GM12878 (cell line): ENCODE measurements around the gene PREX1. TPM values are rescaled to one million over a fixed set of nuclear protein-coding genes. Genes with fewer than 3 reads are reported as not detected.

ENCODE experiments used
- ATAC-seq: fragments of 200-7000 bp; cut with Tn5 transposase; 3 replicates; pipeline ENCODE4 v1.9.1; 2020; ENCODE audit warnings: mild to moderate bottlenecking, moderate library complexity
- BruUV-seq: library from RNA; stranded (reverse); fragments of 400-500 nt; replicated peaks from 2 replicates; lab custom pipeline; 2021; lab: Mats Ljungman, UMichigan
- CTCF ChIA-PET: fragments of 300-600 bp; sonication (Branson Sonifier 250); formaldehyde crosslinking; extraction: SDS; loops from one replicate; lab custom pipeline; 2021; ENCODE audit warnings: inconsistent platforms; lab: Yijun Ruan, JAX
- POLR2A ChIA-PET: fragments of 350-600 bp; formaldehyde crosslinking; extraction: SDS; loops from one replicate; lab custom pipeline; 2021; ENCODE audit warnings: inconsistent platforms; lab: Charles Lee
- RAD21 ChIA-PET: fragments of 300-600 bp; sonication (Branson Sonifier 250); formaldehyde crosslinking; loops from one replicate; lab custom pipeline; 2023; ENCODE audit warnings: antibody characterized with exemption; ENCODE audit not compliant: unreplicated experiment; lab: Charles Lee
- SMC1A ChIA-PET: fragments of 300-600 bp; sonication (Branson Sonifier 250); formaldehyde crosslinking; loops from one replicate; lab custom pipeline; 2023; ENCODE audit not compliant: unreplicated experiment, uncharacterized antibody; lab: Charles Lee
- DNase-seq: peaks from one replicate; pipeline ENCODE4 v3.0.0-alpha.2; 2011; ENCODE audit warnings: low read depth, low spot score
- FAIRE-seq: peaks from 3 replicates; lab custom pipeline; 2011; peaks lifted over from hg19 to GRCh38; lab: Jason Lieb, UNC
- H2AFZ ChIP-seq: 2 replicates; pipeline ENCODE4 v1.6.0; 2011; ENCODE audit warnings: low read depth, low read length, control low read depth; ENCODE audit not compliant: control insufficient read depth
- H3K27ac ChIP-seq: 2 replicates; pipeline ENCODE4 v1.5.1; 2011; ENCODE audit warnings: control low read depth; ENCODE audit not compliant: control insufficient read depth, insufficient read depth
- H3K27me3 ChIP-seq, 2 experiments: replicated peaks in 1 of 2; 2 replicates each; pipeline versions ENCODE4 v1.6.0 to v1.6.1; 2011; ENCODE audit warnings: low read length in 1 of 2; ENCODE audit not compliant: control insufficient read depth in 2 of 2, insufficient read depth in 2 of 2
- H3K36me3 ChIP-seq, 2 experiments: 2 replicates each; pipeline ENCODE4 v1.5.1; 2011; ENCODE audit warnings: low read length in 1 of 2; ENCODE audit not compliant: control insufficient read depth in 2 of 2, insufficient read depth in 2 of 2
- H3K4me1 ChIP-seq: 2 replicates; pipeline ENCODE4 v1.6.1; 2011; ENCODE audit warnings: mild to moderate bottlenecking, low read length, moderate library complexity, mixed read lengths; ENCODE audit not compliant: control insufficient read depth, insufficient read depth
- H3K4me2 ChIP-seq: 2 replicates; pipeline ENCODE4 v1.6.0; 2011; ENCODE audit warnings: control low read depth; ENCODE audit not compliant: control insufficient read depth, insufficient read depth
- H3K4me3 ChIP-seq: fragments of 200-600 bp; sonication (generic); 2 replicates; pipeline ENCODE4 v1.5.1; 2016
- H3K79me2 ChIP-seq: 2 replicates; pipeline ENCODE4 v1.6.0; 2011; ENCODE audit warnings: low read length; ENCODE audit not compliant: control insufficient read depth, insufficient read depth
- H3K9ac ChIP-seq: 2 replicates; pipeline ENCODE4 v1.8.0; 2011; ENCODE audit warnings: low read length, control low read depth, mixed read lengths; ENCODE audit not compliant: control insufficient read depth, insufficient read depth
- H3K9me3 ChIP-seq: replicated peaks from 3 replicates; pipeline ENCODE4 v1.5.1; 2011; ENCODE audit warnings: mild to moderate bottlenecking, low read length; ENCODE audit not compliant: control insufficient read depth, insufficient read depth
- H4K20me1 ChIP-seq: 2 replicates; pipeline ENCODE4 v1.6.0; 2011; ENCODE audit not compliant: control insufficient read depth, insufficient read depth
- BRCA1 ChIP-seq: IDR thresholded peaks from 2 replicates; pipeline ENCODE4 v1.6.1; 2011; ENCODE audit warnings: low read depth, low read length, improper control_type of control experiment
- CBFB ChIP-seq: IDR thresholded peaks from 2 replicates; pipeline ENCODE4 v1.6.1; 2016; ENCODE audit warnings: antibody characterized with exemption, low read depth
- DPF2 ChIP-seq: fragments of 450-650 bp; IDR thresholded peaks from 2 replicates; pipeline ENCODE4 v1.6.1; 2017; ENCODE audit warnings: mild to moderate bottlenecking
- JUNB ChIP-seq: IDR thresholded peaks from 2 replicates; pipeline ENCODE4 v1.6.1; 2016; ENCODE audit warnings: antibody characterized with exemption, mild to moderate bottlenecking
- JUND ChIP-seq: IDR thresholded peaks from 2 replicates; pipeline ENCODE4 v1.6.1; 2012; ENCODE audit warnings: low read depth, mild to moderate bottlenecking, low read length, improper control_type of control experiment, moderate library complexity
- MEF2A ChIP-seq: IDR thresholded peaks from 2 replicates; pipeline ENCODE4 v1.6.1; 2011; ENCODE audit warnings: low read depth, mild to moderate bottlenecking, low read length, moderate library complexity; ENCODE audit not compliant: insufficient read depth
- MEF2B ChIP-seq: fragments of 450-650 bp; IDR thresholded peaks from 2 replicates; pipeline ENCODE4 v1.6.1; 2018; ENCODE audit warnings: mild to moderate bottlenecking, moderate library complexity; ENCODE audit not compliant: partially characterized antibody, poor library complexity, severe bottlenecking
- MXI1 ChIP-seq: fragments of 150-350 bp; IDR thresholded peaks from 2 replicates; pipeline ENCODE4 v1.6.1; 2011; ENCODE audit warnings: low read depth, mild to moderate bottlenecking, inconsistent platforms, low read length, improper control_type of control experiment
- NFYB ChIP-seq: IDR thresholded peaks from 2 replicates; pipeline ENCODE4 v1.6.1; 2011; ENCODE audit warnings: low read depth, mild to moderate bottlenecking, low read length, improper control_type of control experiment, moderate library complexity; ENCODE audit not compliant: insufficient read depth
- POLR2AphosphoS5 ChIP-seq: IDR thresholded peaks from 2 replicates; pipeline ENCODE4 v1.6.1; 2011; ENCODE audit warnings: mild to moderate bottlenecking, low read length, inconsistent platforms
- RUNX3 ChIP-seq: IDR thresholded peaks from 2 replicates; pipeline ENCODE4 v1.6.1; 2012; ENCODE audit warnings: low read length, inconsistent platforms
- SMARCA5 ChIP-seq: fragments of 450-650 bp; IDR thresholded peaks from 2 replicates; pipeline ENCODE4 v1.6.1; 2017; ENCODE audit warnings: mild to moderate bottlenecking
- TCF3 ChIP-seq: IDR thresholded peaks from 2 replicates; pipeline ENCODE4 v1.6.1; 2012; ENCODE audit warnings: low read depth, mild to moderate bottlenecking, low read length, borderline replicate concordance; ENCODE audit not compliant: insufficient read depth
- ZBED1 ChIP-seq: IDR thresholded peaks from 2 replicates; pipeline ENCODE4 v1.6.1; 2016; ENCODE audit warnings: borderline replicate concordance
- WGBS: methylation state at CpG from one replicate; pipeline ENCODE4 v1.1.6; 2016; ENCODE audit warnings: low lambda C conversion rate; ENCODE audit not compliant: insufficient replicate concordance, insufficient coverage; ENCODE audit errors: missing lambda C conversion rate; 5-methylcytosine and 5-hydroxymethylcytosine counted together
- in situ Hi-C: fragments of 300-500 bp; cut with MboI; formaldehyde crosslinking; loops from 9 replicates; pipeline ENCODE4 v1.14.3; 2018; ENCODE audit warnings: mixed read lengths
- intact Hi-C: fragments of 100-400 bp; cut with micrococcal nuclease; formaldehyde crosslinking; loops from one replicate; pipeline ENCODE4 v1.14.2; 2022; ENCODE audit not compliant: unreplicated experiment
- polyA plus RNA-seq, 11 experiments: library from polyadenylated mRNA; depleted of rRNA in 4 of 11; unstranded in 6 of 11; stranded (reverse) in 5 of 11; fragments of >200 nt; fragmentation: Nextera tagmentation in 4 of 11; fragmentation: Illumina TruSeq in 1 of 11; extraction: Ambion mirVana in 4 of 11; extraction: Trizol in 1 of 11; gene quantifications; 1 replicate in 1 of 11; 2 replicates in 10 of 11; pipeline versions ENCODE4 v1.2.1 to v1.2.3, GENCODE V29; 2011 to 2016; ENCODE audit warnings: inconsistent platforms in 2 of 11, missing spikeins in 2 of 11, low read depth in 1 of 11
- total RNA-seq, 4 experiments: library from RNA; depleted of rRNA in 3 of 4; stranded (reverse); fragments of >200 nt in 3 of 4; fragmentation: Illumina TruSeq in 1 of 4; extraction: Trizol in 1 of 4; gene quantifications; 2 replicates each; pipeline versions ENCODE4 v1.2.1 to v1.2.3, GENCODE V29; 2013 to 2021
- TF ChIP-seq, protein P1 (sequence below): fragments of 450-650 bp; conservative IDR thresholded peaks from 2 replicates; pipeline ENCODE4 v1.6.1; 2017; ENCODE audit warnings: mild to moderate bottlenecking, moderate library complexity
- TF ChIP-seq, protein P2 (sequence below): IDR thresholded peaks from 2 replicates; pipeline ENCODE4 v1.6.1; 2011; ENCODE audit warnings: low read depth, low read length, improper control_type of control experiment, borderline replicate concordance

The PREX1 gene
- total and polyA plus RNA-seq, 10 of the 15 experiments (the other 5 are each of a cell fraction or from before 2014, with no cell fraction given): 2.6 to 114 (median 38.9) TPM

DNA sequence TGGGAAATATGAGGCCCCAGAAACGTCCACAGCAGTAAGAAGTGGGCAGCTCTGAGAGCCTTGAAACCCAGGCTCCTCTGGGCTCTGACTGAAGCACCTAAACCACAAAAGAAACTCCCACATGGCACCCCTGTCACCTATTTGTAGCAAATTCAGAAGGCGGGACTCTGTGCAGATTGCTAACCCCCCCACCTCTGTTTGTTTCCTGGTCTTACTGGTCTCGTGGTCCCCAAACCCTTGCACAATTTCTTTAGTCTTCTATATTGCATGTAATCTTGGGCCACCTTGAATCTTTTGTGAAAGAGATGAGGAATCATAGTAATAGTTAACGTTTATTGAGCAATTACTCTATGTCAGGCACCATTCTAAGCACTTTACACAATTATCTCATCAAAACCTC, 154.3 kb downstream of the PREX1 start:
- TF ChIP-seq, protein P1, sequence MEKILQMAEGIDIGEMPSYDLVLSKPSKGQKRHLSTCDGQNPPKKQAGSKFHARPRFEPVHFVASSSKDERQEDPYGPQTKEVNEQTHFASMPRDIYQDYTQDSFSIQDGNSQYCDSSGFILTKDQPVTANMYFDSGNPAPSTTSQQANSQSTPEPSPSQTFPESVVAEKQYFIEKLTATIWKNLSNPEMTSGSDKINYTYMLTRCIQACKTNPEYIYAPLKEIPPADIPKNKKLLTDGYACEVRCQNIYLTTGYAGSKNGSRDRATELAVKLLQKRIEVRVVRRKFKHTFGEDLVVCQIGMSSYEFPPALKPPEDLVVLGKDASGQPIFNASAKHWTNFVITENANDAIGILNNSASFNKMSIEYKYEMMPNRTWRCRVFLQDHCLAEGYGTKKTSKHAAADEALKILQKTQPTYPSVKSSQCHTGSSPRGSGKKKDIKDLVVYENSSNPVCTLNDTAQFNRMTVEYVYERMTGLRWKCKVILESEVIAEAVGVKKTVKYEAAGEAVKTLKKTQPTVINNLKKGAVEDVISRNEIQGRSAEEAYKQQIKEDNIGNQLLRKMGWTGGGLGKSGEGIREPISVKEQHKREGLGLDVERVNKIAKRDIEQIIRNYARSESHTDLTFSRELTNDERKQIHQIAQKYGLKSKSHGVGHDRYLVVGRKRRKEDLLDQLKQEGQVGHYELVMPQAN: no peak
- TF ChIP-seq MEF2A: no peak
- no peak for TF ChIP-seq NFYB
- TF ChIP-seq, protein P2, sequence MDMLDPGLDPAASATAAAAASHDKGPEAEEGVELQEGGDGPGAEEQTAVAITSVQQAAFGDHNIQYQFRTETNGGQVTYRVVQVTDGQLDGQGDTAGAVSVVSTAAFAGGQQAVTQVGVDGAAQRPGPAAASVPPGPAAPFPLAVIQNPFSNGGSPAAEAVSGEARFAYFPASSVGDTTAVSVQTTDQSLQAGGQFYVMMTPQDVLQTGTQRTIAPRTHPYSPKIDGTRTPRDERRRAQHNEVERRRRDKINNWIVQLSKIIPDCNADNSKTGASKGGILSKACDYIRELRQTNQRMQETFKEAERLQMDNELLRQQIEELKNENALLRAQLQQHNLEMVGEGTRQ: no peak
- no peak for TF ChIP-seq SMARCA5
- no peak for TF ChIP-seq ZBED1
- TF ChIP-seq CBFB: no peak
- TF ChIP-seq JUNB: no peak
- TF ChIP-seq MEF2B: no peak
- no peak for TF ChIP-seq BRCA1
- no peak for TF ChIP-seq RUNX3
- TF ChIP-seq TCF3: no peak
- TF ChIP-seq JUND: no peak
- TF ChIP-seq DPF2: no peak
- no peak for TF ChIP-seq POLR2AphosphoS5
- no peak for TF ChIP-seq MXI1
- TF ChIP-seq, all 136 proteins: peak for 0

More for the DNA sequence above, 154.3 kb downstream of the PREX1 start:
- H4K20me1 ChIP-seq: no peaks in the 10 kb centered on the region
- H3K4me3 ChIP-seq: no peak overlapping the region
- POLR2A ChIA-PET: interaction anchor here (0.9 kb wide), 1 partner anchor 10 kb away, joined by 3 read pairs; no protein-coding TSS in a partner anchor
- no peaks in the 10 kb centered on the region for H3K9me3 ChIP-seq
- no peak overlapping the region for H2AFZ ChIP-seq
- H3K27me3 ChIP-seq: no peaks in the 10 kb centered on the region
- DNase-seq: no peak
- H3K36me3 ChIP-seq: peaks cover 16 to 50% of the 10 kb centered on the region in 2 experiments; a peak in 3 of 4 replicates
- H3K79me2 ChIP-seq: no peaks in the 10 kb centered on the region
- ATAC-seq: no peak
- TSS peak; percentile 11 for BruUV-seq
- no peak overlapping the region for H3K4me2 ChIP-seq
- no peak for FAIRE-seq
- SMC1A ChIA-PET: interaction anchor here (1.1 kb wide), 1 partner anchor 23 kb away, joined by 3 read pairs; no protein-coding TSS in a partner anchor
- CTCF ChIA-PET: interaction anchor here (0.7 to 2.6 kb wide), 4 partner anchors 16 to 236 kb away, joined by 3 to 9 read pairs (median 6); no protein-coding TSS in a partner anchor
- H3K27ac ChIP-seq: no peak overlapping the region
- intact Hi-C loops: no loop called here
- WGBS: 71% methylated on average over 4 of the region's 4 CpGs
- in situ Hi-C loops: no loop called here
- H3K9ac ChIP-seq: no peak overlapping the region
- RAD21 ChIA-PET: no interaction called here
- H3K4me1 ChIP-seq: no peaks in the 10 kb centered on the region
